Lower lobe of right lung (tissue), 2 donors: ENCODE data around the gene DBH. TPM values are rescaled to one million over a fixed set of nuclear protein-coding genes. Genes with fewer than 3 reads are reported as not detected.
A peak's percentile ranks its signal among the peaks of the same experiment; 100 is the strongest.
"Not testable (repeated sequence)": the region's sequence is repeated elsewhere in the genome, so short reads cannot be mapped to it uniquely, and the experiment has no call there.

Source experiments
- ATAC-seq, 2 donors: fragments of 200-7000 bp; cut with Tn5 transposase; one replicate each; pipeline ENCODE4 v1.9.1; 2020 to 2022; ENCODE audit warnings: mild to moderate bottlenecking in 2 of 2, moderate library complexity in 2 of 2
- DNase-seq: peaks from one replicate; pipeline ENCODE4 v3.0.0-alpha.2; 2020
- H3K27ac ChIP-seq: fragments of 200-600 bp; one replicate; pipeline ENCODE4 v1.8.0; 2022
- H3K27me3 ChIP-seq: fragments of 200-600 bp; one replicate; pipeline ENCODE4 v1.8.0; 2022; ENCODE audit warnings: low read depth
- H3K36me3 ChIP-seq: fragments of 200-600 bp; one replicate; pipeline ENCODE4 v1.8.0; 2022; ENCODE audit warnings: mild to moderate bottlenecking
- H3K4me1 ChIP-seq: fragments of 200-600 bp; one replicate; pipeline ENCODE4 v1.8.0; 2022
- H3K4me3 ChIP-seq: fragments of 200-600 bp; one replicate; pipeline ENCODE4 v1.8.0; 2022; ENCODE audit warnings: mild to moderate bottlenecking
- H3K9me3 ChIP-seq: fragments of 200-600 bp; one replicate; pipeline ENCODE4 v1.8.0; 2022
- intact Hi-C: fragments of 100-400 bp; cut with DNase I; formaldehyde crosslinking; loops from one replicate; pipeline ENCODE4 v1.11.0; 2022
- total RNA-seq: library from RNA; stranded (reverse); fragmentation: NEBNext Ultra II Directional; extraction: Animal tissue kit (Norgen Biotek cat#: 25700); gene quantifications from one replicate; pipeline ENCODE4 v1.2.1, GENCODE V29; 2021
- TF ChIP-seq, protein P1 (sequence below): fragments of 200-600 bp; IDR thresholded peaks from one replicate; pipeline ENCODE4 v1.8.0; 2022; ENCODE audit warnings: antibody characterized with exemption, mild to moderate bottlenecking
- donor health status: DM: no; HTN: yes; CAD: no; lungs with severe emphysema.

DBH gene
- total RNA-seq, 1 donor from 2014 or later: not detected

GRCh38 chr9:133616643-133617405 is 19.3 kb upstream of the DBH start:
- intact Hi-C loops: no loop called here
- H3K36me3 ChIP-seq: no peaks in the 10 kb centered on the region
- ATAC-seq (no peak), DNase-seq (no peak)
- no peak overlapping the region for H3K27ac ChIP-seq
- no peak overlapping the region for H3K4me3 ChIP-seq
- no peaks in the 10 kb centered on the region for H3K9me3 ChIP-seq
- H3K27me3 ChIP-seq: peaks cover 45% of the 10 kb centered on the region
- TF ChIP-seq, protein P1, sequence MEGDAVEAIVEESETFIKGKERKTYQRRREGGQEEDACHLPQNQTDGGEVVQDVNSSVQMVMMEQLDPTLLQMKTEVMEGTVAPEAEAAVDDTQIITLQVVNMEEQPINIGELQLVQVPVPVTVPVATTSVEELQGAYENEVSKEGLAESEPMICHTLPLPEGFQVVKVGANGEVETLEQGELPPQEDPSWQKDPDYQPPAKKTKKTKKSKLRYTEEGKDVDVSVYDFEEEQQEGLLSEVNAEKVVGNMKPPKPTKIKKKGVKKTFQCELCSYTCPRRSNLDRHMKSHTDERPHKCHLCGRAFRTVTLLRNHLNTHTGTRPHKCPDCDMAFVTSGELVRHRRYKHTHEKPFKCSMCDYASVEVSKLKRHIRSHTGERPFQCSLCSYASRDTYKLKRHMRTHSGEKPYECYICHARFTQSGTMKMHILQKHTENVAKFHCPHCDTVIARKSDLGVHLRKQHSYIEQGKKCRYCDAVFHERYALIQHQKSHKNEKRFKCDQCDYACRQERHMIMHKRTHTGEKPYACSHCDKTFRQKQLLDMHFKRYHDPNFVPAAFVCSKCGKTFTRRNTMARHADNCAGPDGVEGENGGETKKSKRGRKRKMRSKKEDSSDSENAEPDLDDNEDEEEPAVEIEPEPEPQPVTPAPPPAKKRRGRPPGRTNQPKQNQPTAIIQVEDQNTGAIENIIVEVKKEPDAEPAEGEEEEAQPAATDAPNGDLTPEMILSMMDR: no peak
- peaks cover 7% of the 10 kb centered on the region for H3K4me1 ChIP-seq

- H3K4me1 ChIP-seq: peaks cover 7% of the 10 kb centered on the region
- intact Hi-C loops: no loop called here
- TF ChIP-seq, protein P1: no peak
- no peaks in the 10 kb centered on the region for H3K9me3 ChIP-seq
- H3K4me3 ChIP-seq: no peak overlapping the region
- no peak for ATAC-seq
- no peaks in the 10 kb centered on the region for H3K36me3 ChIP-seq
- peaks cover 40% of the 10 kb centered on the region for H3K27me3 ChIP-seq
- DNase-seq: no peak
- H3K27ac ChIP-seq: no peak overlapping the region
These were observed 17.4 kb upstream of the DBH start for GRCh38 chr9:133618726-133619125.

GRCh38 chr9:133619791-133620190 is 16.4 kb upstream of the DBH start:
- Histone ChIP-seq H3K27me3 (peaks cover 29% of the 10 kb centered on the region), H3K4me3 (no peak overlapping the region), H3K9me3 (no peaks in the 10 kb centered on the region), H3K4me1 (peaks cover 7% of the 10 kb centered on the region), H3K27ac (no peak overlapping the region), H3K36me3 (no peaks in the 10 kb centered on the region)
- no peak for DNase-seq
- intact Hi-C loops: no loop called here
- TF ChIP-seq, protein P1: no peak
- ATAC-seq: peak in 1 of 2 donors; percentile 33

DNA sequence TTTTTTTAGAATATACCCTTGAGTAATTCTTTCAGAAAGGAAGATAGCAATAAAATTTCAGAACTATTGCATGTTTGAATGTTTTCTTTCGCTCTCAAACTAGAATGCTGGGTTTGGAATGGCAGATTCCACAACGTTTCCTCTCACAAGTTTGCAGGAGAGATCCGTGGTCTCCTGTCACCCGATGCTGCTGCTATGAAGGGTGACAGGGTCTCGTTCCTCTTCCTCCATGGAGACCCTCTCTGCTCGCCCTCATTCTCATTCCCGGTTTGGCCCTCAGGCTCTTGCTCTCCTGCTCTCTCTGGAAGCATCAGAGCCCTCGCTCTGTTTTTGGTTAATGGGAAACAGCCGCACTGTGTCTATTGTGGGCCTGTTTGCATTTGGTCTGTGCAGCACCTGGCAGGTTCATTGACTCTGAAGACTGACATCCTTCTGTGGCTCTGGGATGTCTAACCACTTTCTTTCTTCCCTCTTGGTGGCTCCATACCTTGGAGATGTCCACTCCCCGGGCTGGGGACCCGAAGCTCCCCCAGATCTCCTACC is 14.4 kb upstream of the DBH start:
- ATAC-seq (no peak), DNase-seq (no peak)
- TF ChIP-seq, protein P1: no peak
- intact Hi-C loops: no loop called here
- Histone ChIP-seq H3K4me1 (peaks cover 7% of the 10 kb centered on the region), H3K4me3 (no peak overlapping the region), H3K27ac (no peak overlapping the region), H3K36me3 (no peaks in the 10 kb centered on the region), H3K27me3 (peaks cover 15% of the 10 kb centered on the region), H3K9me3 (no peaks in the 10 kb centered on the region)

DNA sequence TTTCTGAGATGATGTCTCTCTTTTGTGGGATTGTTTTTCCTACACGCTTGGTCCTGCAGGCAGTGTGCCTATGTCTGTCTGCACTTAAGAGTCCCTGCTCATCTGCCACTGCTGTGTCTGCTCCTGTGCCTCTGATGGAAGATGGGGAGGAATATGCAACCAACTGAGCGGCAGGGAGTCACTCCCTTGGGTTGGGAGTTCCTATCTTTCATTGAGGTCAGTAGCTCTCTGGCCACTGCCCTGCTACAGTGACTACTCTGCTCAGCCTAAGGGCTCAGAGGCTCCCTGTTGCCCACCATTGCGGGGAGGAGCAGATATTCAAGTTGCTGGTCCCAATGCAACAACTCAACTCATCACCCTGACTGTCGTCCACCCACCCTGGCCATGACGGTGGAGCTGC is 13.6 kb upstream of the DBH start:
- Histone ChIP-seq H3K4me3 (no peak overlapping the region), H3K4me1 (peaks cover 7% of the 10 kb centered on the region), H3K27me3 (peaks cover 15% of the 10 kb centered on the region), H3K9me3 (no peaks in the 10 kb centered on the region), H3K27ac (no peak overlapping the region), H3K36me3 (no peaks in the 10 kb centered on the region)
- intact Hi-C loops: no loop called here
- TF ChIP-seq, protein P1: no peak
- no peak for ATAC-seq
- no peak for DNase-seq

- peaks cover 10% of the 10 kb centered on the region for H3K27me3 ChIP-seq
- intact Hi-C loops, H3K36me3 ChIP-seq, H3K4me3 ChIP-seq, H3K4me1 ChIP-seq, DNase-seq, H3K9me3 ChIP-seq, H3K27ac ChIP-seq, ATAC-seq: not testable (repeated sequence)
These were observed 10.2 kb upstream of the DBH start for GRCh38 chr9:133626008-133626407.
